GM21786 (cell line): ENCODE data around the gene HIGD1A.

ENCODE experiments used
- ATAC-seq: cut with Tn5 transposase; IDR thresholded peaks from one replicate; pipeline ENCODE4 v1.9.1; 2021; ENCODE audit not compliant: unreplicated experiment

Gene HIGD1A

DNA sequence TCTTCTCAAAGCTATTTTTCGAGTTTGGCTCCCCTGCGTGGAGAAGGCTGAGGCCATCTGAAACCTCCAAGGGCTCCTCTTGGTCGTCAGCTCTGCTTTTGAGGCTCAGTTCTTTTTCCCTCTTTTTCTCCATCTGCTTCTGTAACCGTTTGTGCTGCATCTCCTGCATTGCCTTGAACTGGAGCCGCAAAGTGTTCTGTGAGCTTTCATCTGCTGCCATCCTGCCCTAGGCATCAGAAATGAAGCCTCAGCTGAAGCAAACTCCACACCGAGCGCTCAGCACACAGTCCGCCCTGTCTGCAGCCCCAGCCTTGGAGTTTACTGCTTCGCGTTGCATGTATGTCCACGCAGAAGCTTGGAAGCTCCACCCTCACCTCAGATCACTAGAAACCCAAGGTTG is 46.2 kb downstream of the HIGD1A start:
- ATAC-seq: no peak

DNA sequence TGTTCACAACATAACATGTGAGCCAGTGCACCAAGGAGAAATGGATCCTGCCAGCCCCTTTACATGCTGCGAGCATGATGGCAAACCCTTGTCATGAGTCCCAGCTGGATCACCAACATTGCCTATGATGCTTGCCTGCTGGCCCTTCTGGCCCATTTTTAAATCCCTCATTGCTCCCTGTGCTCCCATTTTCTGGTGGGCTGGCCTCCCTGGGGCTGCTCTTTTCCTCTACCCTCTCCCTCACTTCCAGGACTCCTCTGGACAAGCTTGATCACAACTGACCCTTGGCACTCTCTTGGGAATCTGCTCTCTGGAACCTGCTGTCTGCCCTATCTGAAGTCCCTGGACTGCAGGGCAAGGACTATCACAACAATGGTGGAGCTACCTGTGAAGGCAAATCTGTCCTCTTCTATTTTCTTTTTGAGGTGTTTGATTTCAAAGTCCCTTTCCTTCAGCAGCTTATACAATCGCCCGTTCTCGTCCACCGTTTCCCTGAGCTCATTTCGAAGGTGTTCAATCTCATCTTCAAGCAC is 47.5 kb downstream of the HIGD1A start:
- ATAC-seq: no peak

DNA sequence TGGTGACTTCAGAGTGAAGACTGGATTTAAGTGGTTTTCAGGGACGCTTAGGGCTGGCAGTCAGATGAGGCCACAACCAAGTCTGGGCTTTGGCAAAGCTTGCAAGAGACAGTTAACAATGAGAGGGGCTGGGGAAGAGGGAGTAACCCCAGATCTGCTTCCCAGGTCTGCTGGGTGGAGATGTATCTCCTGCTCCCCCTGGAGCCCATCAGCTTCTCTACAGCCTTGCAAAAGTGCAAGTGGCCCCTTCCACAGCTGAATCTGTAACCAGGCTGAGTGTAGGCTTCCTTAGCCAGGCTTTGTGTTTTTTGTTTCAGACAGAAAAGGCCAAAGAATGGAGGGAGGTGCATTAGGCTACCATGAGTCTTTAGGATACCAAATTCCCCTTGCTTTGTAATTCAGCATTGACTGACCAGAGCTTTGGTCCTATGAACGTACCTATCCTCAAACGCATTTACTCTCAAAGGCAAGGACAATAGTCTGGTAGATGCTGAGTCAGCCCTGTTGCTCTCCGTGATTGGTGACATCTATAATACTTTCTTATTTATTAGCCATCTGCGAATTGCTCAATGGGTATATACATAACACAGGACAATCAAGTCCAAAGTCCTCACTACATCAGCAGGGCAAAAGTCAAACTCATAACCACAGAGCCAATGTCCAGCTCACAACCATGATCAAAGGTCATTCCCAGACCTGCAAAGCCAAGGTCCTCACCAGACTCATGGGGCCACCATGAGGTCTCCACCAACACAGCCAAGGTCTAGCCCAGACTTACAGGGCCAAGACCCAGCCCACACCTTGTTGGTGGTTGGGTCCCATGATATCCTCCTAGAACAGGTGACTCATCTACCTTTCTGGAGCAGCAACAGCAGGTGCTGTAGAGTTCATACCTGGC is 48.4 kb downstream of the HIGD1A start:
- ATAC-seq: no peak

DNA sequence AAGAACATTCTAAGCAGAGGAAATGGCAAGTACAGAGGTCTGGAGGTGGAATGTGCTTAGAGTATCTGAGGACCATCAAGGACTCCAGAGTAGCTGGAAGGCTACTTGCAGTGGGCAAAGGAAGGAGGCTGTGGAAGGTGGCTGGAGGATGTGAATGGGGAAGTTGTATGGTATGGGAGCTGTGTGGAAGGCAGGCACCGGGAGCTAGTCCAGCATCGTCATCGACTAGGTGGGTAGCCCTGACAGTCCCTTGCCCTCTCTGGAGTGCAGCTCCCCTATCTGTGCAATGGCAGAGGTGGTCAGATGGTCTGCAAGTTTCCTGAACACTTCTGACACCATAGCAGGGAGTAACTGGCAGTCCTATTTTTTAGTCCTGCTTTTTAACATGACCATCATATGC is 50.5 kb downstream of the HIGD1A start:
- ATAC-seq: no peak

DNA sequence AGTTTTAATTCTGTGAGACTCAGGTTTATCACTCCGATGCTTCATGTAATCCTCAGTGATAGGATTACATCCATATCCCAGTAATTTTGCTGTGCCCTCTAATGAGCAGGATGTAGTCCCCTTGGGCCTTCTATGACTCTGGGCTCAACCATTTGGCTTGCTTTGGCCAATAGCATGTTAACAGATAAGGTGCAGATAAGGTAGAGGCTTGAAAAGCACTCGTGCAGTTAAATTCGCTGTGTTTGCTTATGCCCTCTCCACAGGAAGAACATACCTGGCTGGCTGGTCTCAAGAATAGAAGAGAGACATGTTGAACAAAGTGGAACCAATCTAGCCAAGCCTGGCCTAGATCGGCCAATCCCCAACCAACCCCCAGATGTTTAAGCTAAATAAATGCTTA is 51.3 kb downstream of the HIGD1A start:
- ATAC-seq: no peak

DNA sequence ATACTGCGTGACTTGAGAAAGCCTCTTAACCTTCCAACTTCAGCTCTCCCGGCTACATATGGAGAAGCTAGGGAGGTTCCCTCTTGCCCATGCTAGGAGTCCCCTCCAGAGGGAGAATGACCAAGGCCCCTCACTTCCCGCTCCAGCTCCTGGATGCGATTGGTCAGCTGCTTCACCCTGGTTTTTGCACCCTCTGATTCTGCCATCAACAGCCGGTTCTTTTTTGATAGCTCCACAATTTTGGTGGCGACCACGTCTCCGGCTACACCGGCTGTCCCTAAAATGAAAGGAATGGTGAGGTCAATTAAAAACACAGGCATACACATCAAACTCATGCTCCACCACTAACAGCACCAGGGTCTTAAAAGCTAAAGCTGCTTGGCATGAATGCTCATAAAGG is 51.8 kb downstream of the HIGD1A start:
- ATAC-seq: no peak

DNA sequence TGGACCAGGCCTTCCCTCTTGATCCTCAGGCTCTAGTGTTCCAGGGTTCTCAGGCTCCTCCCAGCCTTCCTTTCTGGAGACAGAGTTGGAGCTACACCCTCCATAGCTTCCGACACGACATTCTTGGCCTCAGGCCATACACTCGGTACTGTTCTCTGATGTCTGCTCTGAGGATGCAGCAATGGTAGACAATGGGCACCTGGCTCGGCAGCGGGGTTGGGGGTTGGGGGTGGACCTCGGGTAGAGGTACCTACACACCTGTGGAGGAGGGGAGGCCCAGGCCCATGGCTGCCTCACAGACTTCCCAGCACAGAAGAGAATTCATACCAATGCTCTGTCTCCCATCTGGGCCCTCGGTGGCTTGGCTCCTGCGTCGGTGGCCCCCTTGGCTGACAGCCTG is 52.7 kb downstream of the HIGD1A start:
- no peak for ATAC-seq

DNA sequence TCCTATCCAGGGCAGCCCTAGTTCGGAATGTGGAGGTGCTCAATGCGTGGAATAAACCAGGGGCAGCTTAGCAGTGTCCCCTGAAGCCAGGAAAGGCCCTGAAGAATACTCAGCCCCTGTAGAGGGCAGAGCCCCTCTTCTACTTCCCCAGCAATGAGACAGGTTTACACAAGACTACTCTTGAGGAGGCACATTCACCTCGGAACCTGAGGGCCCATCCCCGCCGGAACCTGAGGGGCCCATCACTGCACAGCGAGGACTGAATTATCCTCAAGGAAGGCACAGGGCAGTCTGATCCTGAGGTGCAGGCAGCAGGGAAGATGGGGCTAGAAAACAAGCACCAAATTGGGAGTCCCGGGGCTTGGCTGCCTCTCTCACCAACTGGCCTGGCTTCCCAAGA is 53.5 kb downstream of the HIGD1A start:
- no peak for ATAC-seq

DNA sequence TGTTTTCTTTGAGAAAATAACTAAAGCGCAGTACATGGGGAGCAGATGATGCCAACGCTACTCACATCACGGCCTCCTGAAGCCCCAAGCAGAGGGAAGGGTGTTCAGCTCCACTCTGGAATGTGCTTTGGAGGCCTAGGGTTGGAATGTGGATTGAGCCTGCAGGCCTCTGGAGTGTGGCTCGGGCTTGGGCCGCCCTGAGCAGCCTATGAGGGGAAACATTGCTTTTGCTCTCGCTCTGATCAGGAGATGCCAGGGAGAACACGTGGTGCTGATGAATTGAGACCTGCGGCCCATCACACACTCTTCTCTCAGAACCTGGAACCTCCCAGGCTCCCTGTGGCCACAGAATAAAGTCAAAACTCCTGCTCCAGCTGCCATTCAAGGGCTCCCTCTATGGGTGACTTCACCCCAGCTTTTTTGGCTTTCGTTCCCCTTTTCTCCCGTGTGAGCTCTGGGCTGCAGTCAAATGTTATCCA is 54.5 kb downstream of the HIGD1A start:
- ATAC-seq: no peak

DNA sequence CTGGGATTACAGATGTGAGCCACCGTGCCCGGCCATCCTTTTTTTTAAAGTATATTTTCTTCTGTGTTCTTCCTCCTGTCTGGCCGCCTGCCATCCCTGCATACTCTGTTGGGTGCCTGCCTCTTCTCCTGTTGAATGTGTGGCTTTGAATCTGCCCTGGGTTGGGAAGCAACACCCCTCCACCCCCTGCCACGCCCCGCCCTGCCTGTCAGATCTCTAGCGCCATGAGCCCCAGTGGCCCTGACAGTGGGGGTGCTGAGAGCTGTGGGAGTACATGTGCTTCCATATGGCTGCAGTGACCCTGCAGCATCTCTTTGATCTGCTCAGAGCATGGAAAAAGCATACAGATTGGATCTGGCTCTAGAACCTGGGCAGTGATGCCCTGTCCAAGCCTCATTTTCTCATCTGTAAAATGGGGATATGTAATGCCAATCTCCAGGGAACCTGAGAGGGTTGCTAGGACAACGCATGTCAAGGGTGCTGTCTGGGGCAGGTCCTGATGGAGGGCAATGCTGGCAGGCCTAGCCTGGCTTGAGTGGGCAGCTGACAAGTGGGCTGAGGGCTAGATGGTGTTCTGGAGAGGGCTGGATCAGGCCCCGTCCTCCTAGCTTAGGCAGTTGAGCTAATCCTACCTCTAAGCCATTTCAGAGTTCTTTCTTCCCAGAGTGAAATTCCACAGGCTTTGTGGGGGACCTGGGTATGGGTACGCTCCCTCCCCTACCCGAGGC is 55.1 kb downstream of the HIGD1A start:
- ATAC-seq: no peak

DNA sequence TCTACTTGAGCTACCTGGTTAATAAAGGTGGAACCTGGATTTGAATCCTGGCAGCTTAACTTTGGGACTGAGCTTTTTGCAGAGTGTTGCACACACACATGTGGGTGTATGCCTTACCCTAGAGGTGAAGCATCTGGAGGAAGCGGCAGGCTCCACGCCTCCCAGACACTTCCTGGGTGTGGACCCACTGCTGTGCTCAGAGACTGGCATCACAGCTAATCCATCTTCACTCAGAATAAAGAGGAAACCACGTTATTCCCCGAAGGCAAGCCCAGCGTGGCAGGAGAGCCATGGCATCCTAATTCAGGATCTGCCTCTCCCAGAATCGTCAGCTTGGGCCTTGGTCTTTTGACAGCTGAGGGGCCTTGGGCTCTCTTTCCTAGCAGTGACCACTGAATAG is 56.7 kb downstream of the HIGD1A start:
- no peak for ATAC-seq

DNA sequence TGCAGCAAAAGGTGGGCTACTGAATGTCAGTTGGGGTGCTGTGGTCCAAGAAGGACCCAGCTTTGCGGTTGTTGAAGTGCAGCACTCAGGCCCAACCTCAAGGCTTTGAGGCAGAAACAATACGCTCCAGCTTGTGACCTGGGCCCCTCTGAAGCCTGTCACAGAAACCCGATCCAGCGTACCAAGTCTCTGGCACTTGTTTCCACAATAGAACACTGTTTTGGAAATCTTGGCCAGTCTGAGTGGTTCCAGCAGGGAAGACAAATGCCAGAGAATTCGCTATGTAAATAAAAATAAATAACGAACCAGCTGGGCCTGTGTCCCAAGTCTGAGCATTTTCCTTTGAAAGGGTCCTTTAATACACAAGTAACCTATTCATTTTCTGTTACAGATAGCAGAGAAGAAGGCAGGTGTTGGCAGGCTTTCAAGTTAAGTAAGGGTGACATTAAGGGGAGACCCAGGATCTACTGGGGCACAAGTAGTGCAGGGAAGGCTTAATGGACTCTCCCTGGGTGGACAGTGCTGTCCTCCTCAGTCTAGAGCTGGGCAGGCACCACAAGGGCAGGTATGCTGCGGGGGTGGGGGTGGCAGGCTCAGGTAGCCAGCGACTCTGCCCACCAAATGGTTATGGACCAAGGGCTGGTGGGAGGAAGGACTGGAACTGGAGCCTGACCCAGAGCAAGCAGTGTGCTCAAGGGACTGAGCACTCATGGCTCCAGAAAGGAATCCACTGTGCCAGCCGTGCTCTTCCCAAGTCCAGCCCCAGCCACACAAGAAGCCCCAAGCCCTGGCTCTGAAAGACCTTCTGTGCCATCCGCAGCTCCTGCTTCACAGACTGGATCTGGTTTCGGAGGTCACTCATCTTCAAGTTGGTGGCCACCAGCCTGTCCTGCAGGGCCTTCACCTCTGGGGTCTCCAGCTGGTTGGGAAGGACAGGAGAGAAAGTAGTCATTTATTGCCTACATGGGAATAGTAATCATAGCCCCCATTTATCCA is 57.5 kb downstream of the HIGD1A start:
- no peak for ATAC-seq

DNA sequence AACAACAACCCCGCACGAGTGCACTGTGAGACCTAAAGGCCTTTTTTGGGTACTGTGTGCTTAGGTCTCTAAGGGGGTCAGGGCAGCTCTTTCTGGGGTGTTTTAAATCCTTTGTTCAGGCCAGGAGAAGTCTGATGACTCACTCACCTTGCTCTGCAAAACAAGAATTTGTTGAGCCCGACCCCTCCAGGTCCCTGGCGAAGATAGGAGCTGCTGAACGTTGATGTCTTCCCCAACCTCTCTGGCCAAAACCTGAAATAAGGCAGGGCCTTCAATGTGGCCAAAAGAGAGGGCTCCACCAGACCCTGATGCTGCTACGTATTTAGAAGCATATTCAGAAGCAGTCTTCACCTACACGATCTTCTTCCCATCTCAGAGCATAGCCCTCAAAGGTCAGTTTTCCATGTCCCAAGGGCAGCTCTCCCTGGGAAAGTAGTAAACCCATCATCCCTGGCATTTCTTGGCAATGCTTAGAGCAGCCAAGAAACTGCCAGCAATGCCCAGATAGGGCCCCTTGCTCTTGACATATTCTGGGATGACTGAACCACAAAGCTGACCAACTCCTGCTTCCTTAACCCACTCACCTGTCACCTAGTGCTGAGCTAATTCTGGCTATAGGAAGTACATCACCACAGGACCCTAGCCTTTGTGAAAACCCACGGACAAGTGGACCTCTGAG is 58.4 kb downstream of the HIGD1A start:
- ATAC-seq: no peak

DNA sequence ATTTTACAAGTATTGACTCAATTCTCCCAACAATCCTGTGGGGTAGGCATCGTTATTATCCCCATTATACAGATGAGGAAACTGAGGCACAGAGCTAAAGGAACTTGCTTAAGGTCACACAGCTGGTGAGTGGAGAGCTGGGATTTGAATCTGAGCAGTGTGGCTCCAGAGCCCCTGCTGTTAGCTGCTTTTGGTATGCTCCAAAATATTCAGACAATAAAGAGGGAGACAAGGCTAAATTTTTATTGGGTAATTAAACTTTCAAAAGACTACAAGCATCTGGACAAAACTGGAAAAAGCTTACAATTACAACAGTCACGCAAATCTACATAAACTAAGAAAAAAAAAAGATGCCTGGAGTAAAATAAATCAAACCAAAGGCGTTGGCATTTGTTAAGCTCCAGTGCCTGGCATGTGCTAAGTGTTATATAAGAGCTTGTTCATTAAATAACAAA is 59.0 kb downstream of the HIGD1A start:
- no peak for ATAC-seq

DNA sequence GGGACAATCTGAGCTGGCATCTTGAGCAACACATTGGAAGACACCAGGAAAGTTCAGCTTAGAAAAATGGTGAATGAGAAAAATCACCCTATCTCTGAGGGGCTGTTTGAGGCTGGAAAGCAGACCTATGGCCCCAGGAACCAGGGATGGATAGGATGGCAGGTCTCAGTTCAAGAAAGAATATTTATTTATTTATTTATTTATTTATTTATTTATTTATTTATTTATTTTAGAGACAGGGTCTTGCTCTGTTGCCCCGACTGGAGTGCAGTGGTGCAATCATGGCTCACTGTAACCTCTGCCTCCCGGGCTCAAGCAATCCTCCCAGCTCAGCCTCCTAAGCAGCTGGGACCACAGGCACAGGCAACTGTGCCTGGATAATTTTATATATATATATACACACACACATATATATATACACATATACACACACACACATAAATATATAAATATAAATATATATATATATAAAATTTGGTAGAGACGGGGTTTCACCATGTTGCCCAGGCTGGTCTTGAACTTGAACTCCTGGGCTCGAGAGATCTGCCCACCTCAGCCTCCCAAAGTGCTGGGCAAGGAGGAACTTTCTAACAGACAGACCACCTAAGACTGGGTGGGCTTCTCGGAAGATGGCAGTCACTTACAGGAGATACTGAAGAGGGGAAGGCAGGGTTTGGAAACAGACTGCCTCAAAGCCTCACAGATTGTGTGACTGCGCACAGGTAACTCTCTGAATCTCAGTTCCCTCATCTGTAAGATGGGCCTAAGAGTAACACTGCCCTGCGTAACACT is 60.9 kb downstream of the HIGD1A start:
- ATAC-seq: no peak

DNA sequence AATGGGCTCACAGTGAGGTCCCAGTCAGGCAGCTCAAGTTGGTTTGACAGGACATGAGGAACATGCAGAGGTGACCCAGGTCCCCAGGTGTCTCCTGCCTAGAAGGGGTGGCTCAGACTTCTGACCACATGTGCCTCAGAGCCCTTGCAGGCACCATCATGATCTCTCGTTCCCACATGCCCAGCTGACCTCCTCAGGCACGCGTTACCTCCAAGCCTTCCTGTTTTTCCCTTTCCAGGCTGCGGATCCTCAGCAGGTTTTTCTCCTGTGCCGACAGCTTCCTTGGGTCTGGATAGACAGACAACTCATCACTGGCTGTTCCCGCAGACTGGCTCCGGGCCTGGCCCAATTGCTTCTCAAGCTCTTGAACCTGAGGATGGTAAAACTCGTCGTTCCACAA is 61.6 kb downstream of the HIGD1A start:
- ATAC-seq: no peak

DNA sequence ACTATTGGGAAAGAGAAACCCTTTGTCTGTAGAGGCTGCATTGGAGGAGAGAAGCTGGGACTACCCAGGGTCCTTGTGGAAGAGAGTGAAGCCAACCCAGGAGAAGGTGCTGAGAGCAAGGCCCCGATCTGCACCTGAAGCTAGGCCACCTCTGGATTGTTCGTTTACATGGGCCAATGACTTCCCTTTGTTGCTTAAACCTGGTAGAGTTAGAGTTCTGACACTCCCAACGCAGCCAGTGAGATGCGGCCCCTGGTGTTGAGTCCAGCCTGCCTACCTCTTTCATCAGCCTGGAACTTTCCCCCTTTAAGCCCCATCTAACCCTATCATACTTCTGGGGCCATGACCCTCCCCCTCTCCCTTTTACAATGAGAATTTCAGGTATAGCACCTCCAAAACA is 62.0 kb downstream of the HIGD1A start:
- ATAC-seq: no peak

DNA sequence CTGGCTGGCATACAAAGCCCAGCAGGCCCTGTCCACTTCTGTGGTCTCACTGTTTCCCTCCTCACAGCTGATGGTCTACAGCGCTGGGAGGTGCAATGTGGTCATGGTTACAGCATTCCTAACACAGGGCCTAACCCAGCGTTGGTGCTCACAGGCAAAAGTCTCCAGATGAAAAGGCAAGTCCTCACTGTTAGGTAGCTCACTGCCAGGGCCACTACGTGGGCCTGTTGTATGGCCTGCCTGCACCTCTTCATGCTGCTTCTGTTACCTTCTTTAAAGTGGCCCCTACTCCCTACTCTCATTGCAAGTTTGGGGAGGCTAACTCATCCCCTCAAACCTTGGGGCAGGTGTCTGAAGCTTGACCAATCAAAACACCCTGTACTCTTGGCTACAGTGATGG is 62.5 kb downstream of the HIGD1A start:
- ATAC-seq: no peak

DNA sequence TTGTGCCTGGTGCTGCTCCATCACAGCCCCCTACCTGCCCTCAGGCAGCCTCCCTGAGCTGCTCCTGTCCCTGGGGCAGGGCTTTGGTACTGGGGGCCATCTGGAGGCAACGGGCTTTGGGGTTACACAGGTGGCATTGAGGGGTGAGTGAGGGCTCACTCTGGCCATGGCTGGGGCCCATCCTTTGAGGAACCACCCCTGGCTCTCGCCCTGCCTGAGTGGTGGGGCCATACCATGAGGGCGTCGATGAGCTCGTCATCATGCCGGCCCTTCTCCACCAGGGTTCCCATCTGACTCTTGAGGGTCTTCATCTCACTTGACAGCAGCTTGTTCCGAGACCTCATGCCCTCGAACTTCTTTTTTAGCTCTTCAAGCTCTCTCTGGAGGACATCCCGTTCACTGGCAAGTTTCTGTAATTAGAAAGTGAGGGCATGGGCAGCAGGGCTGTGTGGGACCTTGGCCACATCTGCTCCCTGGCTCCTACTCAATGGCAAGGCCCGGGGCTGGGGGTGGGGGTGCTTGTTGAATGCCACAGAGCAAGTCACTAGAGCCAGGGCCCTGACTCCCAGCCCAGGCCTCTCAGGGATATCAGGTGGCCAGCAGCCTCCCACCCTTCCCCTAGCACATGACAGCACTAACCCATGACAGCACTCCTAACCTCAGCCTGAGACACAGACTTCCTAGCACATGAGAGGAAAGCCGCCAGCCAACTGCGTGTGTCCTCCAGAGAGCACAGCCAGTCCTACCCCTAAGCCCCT is 64.7 kb downstream of the HIGD1A start:
- ATAC-seq: no peak
